HK-2 (cell line): ENCODE measurements around the gene TNFRSF6B.

Source experiments
- DNase-seq: peaks from one replicate; pipeline ENCODE4 v3.0.0-alpha.2; 2018; ENCODE audit not compliant: unreplicated experiment

The TNFRSF6B gene

DNA sequence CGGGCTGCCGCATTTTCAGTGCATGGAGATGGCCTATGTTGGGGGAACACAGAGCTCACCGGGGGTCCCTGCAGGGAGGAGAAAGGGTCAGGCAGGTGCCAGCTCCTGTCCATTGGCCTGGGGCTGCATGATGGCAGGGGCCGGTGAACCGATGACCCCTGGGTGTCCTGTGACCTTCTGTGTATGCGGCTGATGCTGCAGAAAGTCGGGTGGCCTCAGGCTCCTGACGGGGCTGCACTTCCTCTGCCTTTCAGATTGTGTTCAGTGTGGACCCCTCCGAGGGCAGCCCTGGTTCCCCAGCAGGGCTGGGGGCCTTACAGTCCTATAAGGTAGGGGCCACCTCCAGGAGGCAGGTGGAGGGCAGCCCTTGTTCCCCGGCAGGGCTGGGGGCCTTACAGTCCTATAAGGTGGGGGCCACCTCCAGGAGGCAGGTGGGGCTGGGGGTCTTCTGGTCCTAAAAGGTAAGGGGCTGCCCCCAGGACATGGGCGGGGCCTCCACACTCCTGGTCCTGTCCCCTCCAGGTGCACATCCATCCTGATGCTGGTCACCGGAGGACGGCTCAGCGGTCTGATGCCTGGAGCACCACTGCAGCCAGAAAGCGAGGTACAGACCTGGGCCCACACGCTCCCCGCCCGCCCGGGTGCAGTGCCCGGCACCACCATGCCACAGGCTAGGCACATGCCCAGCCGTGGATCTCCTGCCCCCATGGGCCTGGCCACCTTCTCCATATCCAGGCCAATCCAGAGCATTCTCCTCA lies 11.0 kb upstream of the TNFRSF6B start:
- DNase-seq: no peak

DNA sequence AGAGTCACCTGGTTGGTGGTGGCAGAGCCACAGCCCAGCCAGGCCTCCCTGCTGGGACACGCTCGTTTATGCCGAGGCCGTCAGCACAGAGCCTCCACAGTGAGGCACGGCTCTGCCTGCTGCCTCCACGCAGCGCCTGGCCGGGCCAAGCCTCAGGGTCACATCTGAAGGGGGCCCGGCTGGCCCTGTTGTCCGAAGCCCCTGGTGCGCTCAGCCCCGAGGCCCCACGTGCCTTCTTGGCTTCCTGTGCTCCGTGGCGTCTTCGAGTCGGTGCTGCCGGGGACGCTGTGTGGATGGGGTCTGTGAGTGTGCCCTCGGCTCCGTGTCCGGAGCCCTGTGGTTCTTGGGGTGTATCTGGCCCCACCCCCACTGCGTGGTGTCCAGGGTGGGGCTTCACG lies 10.4 kb upstream of the TNFRSF6B start:
- no peak for DNase-seq

GRCh38 chr20:63686492-63687321 lies 9.7 kb upstream of the TNFRSF6B start:
- DNase-seq: no peak

DNA sequence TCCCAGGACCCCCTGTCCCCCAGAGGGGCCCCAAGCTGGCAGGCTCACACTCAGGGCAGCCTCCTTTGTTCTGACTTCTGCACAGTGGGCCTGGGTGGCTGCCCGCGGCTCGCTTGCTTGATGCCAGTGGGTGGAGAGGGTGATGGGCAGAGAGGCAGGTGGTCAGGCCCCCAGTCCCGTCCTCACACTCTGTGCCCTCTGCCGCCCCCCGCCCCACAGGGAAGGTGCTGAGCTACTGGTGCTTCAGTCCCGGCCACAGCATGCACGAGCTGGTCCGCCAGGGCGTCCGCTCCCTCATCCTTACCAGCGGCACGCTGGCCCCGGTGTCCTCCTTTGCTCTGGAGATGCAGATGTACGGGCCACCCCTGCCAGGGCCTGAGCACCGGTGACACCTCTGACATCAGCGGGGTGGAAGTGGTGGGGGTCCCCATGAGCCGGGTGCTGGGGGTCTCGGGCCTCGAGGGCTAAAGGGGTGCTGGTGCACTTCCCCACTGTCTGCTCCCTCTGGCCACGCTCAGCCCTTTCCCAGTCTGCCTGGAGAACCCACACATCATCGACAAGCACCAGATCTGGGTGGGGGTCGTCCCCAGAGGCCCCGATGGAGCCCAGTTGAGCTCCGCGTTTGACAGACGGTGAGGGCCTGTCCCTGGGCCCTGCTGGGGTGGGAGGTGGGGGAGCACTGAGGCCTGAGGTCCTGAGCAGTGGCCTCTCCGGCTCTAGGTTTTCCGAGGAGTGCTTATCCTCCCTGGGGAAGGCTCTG lies 8.9 kb upstream of the TNFRSF6B start:
- no peak for DNase-seq

DNA sequence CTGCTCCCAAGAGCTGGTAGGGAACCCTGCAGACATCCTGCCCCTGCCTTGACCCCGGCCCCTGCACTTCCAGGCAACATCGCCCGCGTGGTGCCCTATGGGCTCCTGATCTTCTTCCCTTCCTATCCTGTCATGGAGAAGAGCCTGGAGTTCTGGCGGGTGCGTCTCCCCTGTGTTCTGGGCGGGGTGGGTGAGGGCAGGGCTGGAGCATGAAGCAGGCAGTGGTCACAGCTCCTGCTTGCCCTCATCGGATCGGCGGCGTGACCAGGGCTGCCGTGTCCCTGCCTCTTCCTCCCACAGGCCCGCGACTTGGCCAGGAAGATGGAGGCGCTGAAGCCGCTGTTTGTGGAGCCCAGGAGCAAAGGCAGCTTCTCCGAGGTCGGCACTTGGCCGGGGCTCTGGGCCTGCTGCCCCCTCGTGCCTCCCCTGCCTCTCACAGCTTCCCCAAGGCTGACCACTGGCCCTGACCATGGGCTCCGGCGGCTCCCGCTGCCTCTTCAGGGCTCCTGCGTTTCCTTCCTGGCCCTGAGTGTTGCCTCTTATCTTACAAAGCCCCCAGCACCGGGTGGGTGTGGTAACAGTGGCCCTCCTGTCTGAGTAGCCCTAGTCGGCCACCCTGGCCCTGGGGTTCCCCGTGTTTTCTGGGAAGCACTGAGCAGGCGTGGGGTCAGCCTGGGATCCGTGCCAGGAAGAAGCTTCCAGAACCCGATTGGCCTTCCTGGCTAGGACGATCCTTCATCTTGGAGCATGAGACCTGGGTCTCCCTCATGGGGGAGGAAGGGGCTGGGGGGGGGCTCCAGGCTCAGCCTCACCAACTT lies 8.0 kb upstream of the TNFRSF6B start:
- DNase-seq: no peak

DNA sequence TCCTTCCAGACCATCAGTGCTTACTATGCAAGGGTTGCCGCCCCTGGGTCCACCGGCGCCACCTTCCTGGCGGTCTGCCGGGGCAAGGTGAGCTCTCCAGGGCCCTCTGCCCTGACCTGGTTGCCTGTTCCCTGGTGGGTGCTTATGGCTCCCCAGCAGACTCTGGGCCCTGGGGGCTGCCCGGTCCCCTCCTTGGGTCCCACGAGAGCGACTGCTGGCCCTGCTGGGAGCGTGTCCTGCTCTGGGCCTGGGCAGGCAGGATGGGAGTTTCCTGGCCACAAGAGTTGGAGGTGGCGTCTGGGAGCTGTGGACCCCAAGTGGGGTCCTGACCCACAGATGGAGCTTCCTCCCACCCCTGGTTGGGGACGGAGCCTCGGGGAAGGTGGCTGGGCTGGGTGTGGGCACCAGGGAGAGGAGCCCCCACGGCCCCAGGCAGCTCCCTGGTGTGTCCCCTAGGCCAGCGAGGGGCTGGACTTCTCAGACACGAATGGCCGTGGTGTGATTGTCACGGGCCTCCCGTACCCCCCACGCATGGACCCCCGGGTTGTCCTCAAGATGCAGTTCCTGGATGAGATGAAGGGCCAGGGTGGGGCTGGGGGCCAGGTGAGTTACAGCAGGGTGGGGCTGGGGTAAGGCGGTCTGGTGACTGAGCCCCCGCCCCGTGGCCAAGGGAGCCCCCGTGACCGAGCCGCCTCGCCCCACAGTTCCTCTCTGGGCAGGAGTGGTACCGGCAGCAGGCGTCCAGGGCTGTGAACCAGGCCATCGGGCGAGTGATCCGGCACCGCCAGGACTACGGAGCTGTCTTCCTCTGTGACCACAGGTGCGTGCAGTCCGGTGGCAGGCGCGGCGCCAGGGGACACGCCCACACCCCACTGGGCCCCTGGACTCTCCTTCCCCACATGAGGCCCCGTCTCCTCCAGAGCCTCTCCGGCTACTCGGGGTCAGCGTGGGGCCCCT lies 7.1 kb upstream of the TNFRSF6B start:
- DNase-seq: no peak

GRCh38 chr20:63690003-63690897 lies 6.2 kb upstream of the TNFRSF6B start:
- no peak for DNase-seq

GRCh38 chr20:63690898-63691710 lies 5.3 kb upstream of the TNFRSF6B start:
- no peak for DNase-seq

DNA sequence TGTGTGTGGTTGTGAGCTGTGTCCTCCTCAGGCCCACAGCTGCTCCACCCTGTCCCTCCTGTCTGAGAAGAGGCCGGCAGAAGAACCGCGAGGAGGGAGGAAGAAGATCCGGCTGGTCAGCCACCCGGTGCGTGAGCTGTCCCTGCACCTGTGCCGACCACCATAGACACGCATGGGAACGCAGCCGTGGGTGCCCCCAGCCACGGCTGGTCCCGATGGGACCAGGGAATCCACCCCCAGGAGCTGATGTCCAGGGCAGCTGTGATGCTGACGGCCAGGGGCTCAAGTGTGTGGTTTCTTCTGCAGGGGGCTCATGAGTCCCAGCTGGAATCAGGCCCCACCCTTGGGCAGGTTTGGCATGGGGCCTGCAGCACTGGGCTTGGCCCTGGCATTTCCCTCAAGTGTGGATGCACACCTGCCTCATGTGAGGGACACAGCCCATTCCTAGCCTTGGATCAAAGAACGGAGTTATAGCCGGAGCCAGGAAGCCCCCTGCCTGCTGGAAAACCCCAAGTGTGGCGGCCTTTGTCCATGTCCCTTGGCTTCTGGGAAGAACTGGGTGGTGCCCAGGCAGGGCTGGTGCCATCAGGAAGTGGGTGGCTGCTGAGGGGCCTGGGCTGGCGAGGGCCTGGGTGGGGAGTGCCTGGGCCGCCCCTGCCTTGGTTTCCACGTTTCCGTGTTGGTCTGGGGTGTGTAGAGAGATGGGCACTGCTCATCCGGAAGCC lies 4.6 kb upstream of the TNFRSF6B start:
- no peak for DNase-seq

DNA sequence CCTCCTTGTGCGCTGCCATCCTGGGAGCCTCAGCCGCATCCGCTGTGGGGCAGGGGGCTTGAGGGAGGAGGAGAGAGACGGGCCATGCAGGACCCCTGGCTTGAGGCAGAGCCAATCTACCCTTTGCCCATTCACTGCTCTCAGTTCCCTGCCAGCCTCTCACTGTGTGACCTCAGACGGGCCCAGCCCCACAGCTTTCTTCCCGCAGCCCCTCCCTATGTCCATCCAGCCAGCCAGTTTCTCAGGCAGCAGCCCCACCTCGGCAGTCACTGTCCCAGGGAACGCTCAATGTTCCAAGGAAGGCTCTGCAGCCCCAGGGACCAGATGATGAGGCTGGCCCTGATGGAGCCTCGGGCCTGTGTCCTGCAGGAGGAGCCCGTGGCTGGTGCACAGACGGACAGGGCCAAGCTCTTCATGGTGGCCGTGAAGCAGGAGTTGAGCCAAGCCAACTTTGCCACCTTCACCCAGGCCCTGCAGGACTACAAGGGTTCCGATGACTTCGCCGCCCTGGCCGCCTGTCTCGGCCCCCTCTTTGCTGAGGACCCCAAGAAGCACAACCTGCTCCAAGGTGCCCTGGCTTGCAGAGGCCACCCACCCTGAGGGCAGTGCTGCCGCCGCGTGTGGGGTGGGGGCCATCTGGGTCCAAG lies 3.9 kb upstream of the TNFRSF6B start:
- no peak for DNase-seq

- DNase-seq: no peak
Measured at GRCh38 chr20:63693083-63693732, 3.2 kb upstream of the TNFRSF6B start.

DNA sequence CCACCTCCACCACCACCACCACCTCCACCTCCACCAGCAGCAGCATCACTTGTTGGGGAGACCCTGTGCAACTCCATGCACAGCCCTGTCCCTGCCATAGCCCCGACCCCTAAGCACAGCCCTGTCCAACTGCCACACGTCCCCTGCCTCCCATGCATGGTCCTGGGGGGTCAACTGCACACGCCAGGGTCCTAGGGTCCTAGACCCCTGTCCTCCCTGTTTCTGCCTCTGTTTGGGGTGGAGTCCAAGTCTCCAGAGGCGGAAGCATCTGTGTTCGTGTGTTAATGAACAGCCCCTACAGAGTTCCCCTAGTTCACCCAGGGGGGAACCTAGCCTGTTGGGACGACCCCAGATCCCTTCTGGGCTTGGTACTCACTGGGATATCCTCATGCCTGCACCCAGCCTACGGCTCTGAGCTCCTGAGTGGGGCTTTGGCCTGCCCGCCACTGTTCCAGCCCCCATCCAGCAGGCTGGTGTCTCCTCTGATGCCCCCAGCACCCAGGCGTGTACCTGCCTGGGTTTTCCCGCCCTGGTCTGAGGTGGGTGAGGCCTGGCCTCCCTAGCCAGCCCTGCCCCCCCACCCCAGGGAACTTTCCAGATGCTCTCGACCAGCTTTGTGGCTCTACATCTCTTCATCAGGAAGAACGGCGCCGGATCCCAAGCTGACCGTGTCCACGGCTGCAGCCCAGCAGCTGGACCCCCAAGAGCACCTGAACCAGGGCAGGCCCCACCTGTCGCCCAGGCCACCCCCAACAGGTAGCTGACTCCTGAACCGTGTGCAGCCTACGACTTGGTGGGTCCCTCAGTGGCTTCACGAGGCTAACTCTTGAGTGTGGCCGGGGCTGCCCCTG lies 2.5 kb upstream of the TNFRSF6B start:
- no peak for DNase-seq

DNA sequence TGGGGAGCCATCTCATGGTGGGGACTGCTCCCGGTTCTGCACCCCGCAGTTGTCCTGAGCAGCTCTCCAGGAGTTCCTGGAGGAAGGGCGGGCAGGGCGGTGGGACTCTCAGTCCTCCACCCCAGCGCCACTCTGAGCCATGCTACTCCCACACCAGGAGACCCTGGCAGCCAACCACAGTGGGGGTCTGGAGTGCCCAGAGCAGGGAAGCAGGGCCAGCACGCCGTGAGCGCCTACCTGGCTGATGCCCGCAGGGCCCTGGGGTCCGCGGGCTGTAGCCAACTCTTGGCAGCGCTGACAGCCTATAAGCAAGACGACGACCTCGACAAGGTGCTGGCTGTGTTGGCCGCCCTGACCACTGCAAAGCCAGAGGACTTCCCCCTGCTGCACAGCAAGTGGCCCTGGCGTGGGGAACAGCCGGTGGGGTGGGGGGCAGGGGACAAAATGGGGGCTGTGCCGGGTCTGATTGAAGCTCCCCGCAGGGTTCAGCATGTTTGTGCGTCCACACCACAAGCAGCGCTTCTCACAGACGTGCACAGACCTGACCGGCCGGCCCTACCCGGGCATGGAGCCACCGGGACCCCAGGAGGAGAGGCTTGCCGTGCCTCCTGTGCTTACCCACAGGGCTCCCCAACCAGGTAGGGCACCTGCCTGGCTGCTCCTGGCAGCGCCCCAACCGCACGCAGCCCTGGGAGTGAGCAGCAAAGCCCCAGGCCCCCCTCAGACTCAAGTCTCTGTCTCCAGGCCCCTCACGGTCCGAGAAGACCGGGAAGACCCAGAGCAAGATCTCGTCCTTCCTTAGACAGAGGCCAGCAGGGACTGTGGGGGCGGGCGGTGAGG lies 1.6 kb upstream of the TNFRSF6B start:
- DNase-seq: no peak

GRCh38 chr20:63695424-63696305 lies 787 bp upstream of the TNFRSF6B start:
- DNase-seq: no peak
